ENCODE measurements around the gene NFKBIB. TPM values are rescaled to one million over a fixed set of nuclear protein-coding genes. Genes with fewer than 3 reads are reported as not detected.

The NFKBIB gene
- total RNA-seq, 1 experiment from 2014 or later = 29.8 TPM

DNA sequence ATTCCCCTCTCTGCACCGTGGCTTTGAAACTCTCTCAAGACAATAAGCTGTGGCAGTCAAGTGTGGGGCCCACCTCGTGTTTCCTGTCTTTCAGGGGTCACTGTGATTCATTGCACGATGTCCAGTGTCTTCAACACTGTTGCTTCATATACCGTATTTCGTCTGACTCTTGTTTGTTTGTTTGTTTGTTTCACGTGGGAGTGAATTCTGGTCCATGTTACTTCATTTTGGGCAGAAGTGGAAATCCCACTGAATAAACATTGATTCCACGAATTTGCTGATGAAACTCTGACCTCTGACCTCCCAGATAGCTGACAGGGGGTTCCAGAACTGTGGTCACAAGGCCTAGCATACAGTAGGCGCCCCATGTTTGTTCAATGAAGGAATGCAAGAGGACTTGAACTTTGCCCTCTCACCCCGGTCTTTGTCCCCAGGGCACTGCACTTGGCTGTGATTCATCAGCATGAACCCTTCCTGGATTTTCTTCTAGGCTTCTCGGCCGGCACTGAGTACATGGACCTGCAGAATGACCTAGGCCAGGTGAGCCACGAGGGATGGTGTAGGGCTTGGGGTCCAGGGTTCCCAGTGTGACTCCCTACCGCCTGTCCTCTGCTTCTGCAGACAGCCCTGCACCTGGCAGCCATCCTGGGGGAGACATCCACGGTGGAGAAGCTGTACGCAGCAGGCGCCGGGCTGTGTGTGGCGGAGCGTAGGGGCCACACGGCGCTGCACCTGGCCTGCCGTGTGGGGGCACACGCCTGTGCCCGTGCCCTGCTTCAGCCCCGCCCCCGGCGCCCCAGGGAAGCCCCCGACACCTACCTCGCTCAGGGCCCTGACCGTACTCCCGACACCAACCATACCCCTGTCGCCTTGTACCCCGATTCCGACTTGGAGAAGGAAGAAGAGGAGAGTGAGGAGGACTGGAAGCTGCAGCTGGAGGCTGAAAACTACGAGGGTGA lies 5.1 kb downstream of the NFKBIB start:
- Histone ChIP-seq H3K27ac (no peak overlapping the region), H3K9me3 (replicated peaks) (no peaks in the 10 kb centered on the region), H3K27me3 (replicated peaks) (no peaks in the 10 kb centered on the region), H3K4me3 (no peak overlapping the region), H3K4me1 (replicated peaks) (no peaks in the 10 kb centered on the region), H3K36me3 (peaks cover 27% of the 10 kb centered on the region)
- DNase-seq (ENCODE audit: low read depth in 1 of 2, low spot score in 2 of 2) = no peak

GRCh38 chr19:38905620-38906019 lies 5.9 kb downstream of the NFKBIB start:
- Histone ChIP-seq H3K4me1 (replicated peaks) (no peaks in the 10 kb centered on the region), H3K36me3 (peaks cover 27% of the 10 kb centered on the region), H3K4me3 (no peak overlapping the region), H3K27me3 (replicated peaks) (no peaks in the 10 kb centered on the region), H3K9me3 (replicated peaks) (no peaks in the 10 kb centered on the region), H3K27ac (no peak overlapping the region)
- no peak for DNase-seq (ENCODE audit: low read depth in 1 of 2, low spot score in 2 of 2)

- no peaks in the 10 kb centered on the region for H3K4me1 ChIP-seq (replicated peaks)
- H3K4me3 ChIP-seq = no peak overlapping the region
- no peaks in the 10 kb centered on the region for H3K9me3 ChIP-seq (replicated peaks)
- DNase-seq (ENCODE audit: low read depth in 1 of 2, low spot score in 2 of 2) = no peak
- H3K27me3 ChIP-seq (replicated peaks) = no peaks in the 10 kb centered on the region
- no peak overlapping the region for H3K27ac ChIP-seq
- peaks cover 27% of the 10 kb centered on the region for H3K36me3 ChIP-seq
These were observed 7.5 kb downstream of the NFKBIB start for GRCh38 chr19:38907227-38907626.

DNA sequence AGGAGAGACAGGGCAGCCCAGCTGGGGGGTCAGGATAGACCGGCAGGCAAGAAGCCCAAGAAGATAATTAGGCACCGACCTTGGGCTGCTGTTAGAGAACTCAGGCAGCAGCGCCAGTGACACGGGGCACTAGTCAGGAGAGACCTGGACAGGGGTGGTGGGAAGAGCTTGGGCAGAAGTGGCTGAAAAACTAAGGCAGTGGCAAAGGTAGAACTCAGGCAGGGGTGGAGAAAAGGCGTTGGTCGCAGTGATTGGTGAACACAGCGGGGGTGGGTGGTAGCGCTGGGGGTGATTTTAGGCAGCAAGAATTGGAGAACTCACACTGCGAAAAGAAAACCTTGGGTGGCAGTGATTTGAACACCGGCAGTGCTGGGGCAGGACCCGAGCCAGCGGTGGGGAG lies 7.9 kb downstream of the NFKBIB start:
- H3K4me3 ChIP-seq = no peak overlapping the region

GRCh38 chr19:38908911-38909310 lies 9.1 kb downstream of the NFKBIB start:
- Histone ChIP-seq H3K9me3 (replicated peaks) (no peaks in the 10 kb centered on the region), H3K4me1 (replicated peaks) (no peaks in the 10 kb centered on the region), H3K27me3 (replicated peaks) (no peaks in the 10 kb centered on the region), H3K36me3 (peaks cover 27% of the 10 kb centered on the region), H3K4me3 (no peak overlapping the region), H3K27ac (no peak overlapping the region)
- no peak for DNase-seq (ENCODE audit: low read depth in 1 of 2, low spot score in 2 of 2)

More for the DNA sequence above, 7.9 kb downstream of the NFKBIB start:
- no peaks in the 10 kb centered on the region for H3K9me3 ChIP-seq (replicated peaks)
- DNase-seq (ENCODE audit: low read depth in 1 of 2, low spot score in 2 of 2) = no peak
- H3K27ac ChIP-seq = no peak overlapping the region
- peaks cover 27% of the 10 kb centered on the region for H3K36me3 ChIP-seq
- H3K4me1 ChIP-seq (replicated peaks) = no peaks in the 10 kb centered on the region
- no peaks in the 10 kb centered on the region for H3K27me3 ChIP-seq (replicated peaks)

DNA sequence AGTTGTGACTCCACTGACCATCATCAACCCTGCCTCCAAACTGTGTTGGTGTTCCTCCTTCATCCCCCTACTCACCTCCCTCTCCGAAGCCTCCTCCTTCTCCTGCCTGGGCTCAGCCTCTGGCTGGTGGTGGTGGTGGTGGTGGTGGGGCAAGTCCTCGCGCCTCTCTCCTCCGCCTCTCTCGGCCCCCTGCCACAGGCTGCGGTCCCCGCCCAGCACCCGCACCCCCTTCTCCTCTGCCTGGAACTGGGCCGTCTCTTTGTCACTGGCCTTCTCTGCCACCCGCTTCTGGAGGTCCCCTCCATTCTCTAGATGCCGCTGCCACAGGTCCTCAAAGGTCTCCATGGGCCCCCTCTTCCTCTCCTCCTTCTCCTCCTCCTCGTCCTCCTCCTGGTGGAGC lies 10.7 kb downstream of the NFKBIB start:
- Histone ChIP-seq H3K4me1 (replicated peaks) (no peaks in the 10 kb centered on the region), H3K9me3 (replicated peaks) (no peaks in the 10 kb centered on the region), H3K36me3 (peaks cover 18% of the 10 kb centered on the region; the same call in 1 of the 2 replicates), H3K4me3 (no peak overlapping the region), H3K27me3 (replicated peaks) (no peaks in the 10 kb centered on the region), H3K27ac (no peak overlapping the region)
- DNase-seq (ENCODE audit: low read depth in 1 of 2, low spot score in 2 of 2) = no peak

GRCh38 chr19:38911388-38912001 lies 11.7 kb downstream of the NFKBIB start:
- H3K4me3 ChIP-seq = no peak overlapping the region
- no peak for DNase-seq (ENCODE audit: low read depth in 1 of 2, low spot score in 2 of 2)
- H3K9me3 ChIP-seq (replicated peaks) = no peaks in the 10 kb centered on the region
- H3K27ac ChIP-seq = no peak overlapping the region
- H3K27me3 ChIP-seq (replicated peaks) = no peaks in the 10 kb centered on the region
- H3K4me1 ChIP-seq (replicated peaks) = no peaks in the 10 kb centered on the region
- H3K36me3 ChIP-seq = peaks cover 13% of the 10 kb centered on the region; the same call in 1 of the 2 replicates

DNA sequence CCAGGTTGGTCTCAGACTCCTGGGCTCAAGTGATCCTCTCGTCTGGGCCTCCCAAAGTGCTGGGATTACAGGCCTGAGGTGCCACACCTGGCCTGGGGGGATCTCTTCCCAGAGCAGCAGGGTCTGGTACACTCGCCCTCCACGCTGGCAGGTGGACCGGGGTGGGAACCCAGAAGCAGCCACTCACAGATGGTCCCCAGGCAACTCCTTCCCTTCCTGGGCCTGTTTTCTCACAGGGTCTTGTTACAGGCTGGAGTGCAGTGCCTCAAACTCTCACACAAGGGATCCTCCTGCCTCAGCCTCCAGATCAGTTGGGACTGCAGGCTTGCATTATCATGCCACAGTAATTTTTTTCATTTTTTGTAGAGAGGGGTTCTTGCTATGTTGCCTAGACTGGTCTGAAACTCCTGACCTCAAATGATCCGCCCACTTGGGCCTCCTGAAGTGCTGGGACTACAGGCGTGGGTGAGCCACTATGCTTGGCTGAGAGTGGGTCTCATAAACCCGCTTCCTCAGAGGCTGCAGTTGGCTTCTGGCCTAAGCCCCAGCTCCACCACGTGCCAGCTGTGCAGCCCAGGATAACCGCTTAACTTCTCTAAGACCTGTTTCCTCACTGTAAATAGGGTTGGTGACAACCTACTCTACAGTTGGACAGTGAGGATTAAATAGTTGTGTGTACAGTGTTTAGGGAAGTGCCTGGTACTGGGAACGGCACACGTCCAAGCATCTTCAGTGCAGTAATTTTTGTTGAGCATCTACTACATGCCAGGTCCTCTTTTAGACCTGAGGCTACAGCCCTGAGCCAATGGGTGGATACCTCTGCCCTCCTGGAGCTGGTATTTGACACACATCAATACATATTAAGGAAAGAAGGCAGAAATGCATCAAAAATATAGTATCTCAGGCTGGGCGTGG lies 13.1 kb downstream of the NFKBIB start:
- no peak overlapping the region for H3K27ac ChIP-seq
- H3K4me1 ChIP-seq (replicated peaks) = no peaks in the 10 kb centered on the region
- DNase-seq (ENCODE audit: low read depth in 1 of 2, low spot score in 2 of 2) = no peak
- no peaks in the 10 kb centered on the region for H3K27me3 ChIP-seq (replicated peaks)
- no peaks in the 10 kb centered on the region for H3K9me3 ChIP-seq (replicated peaks)
- peaks cover 2% of the 10 kb centered on the region; the same call in 1 of the 2 replicates for H3K36me3 ChIP-seq
- no peak overlapping the region for H3K4me3 ChIP-seq

GRCh38 chr19:38913958-38914357 lies 14.2 kb downstream of the NFKBIB start:
- H3K9me3 ChIP-seq (replicated peaks) = no peaks in the 10 kb centered on the region
- H3K4me1 ChIP-seq (replicated peaks) = no peaks in the 10 kb centered on the region
- no peaks in the 10 kb centered on the region for H3K27me3 ChIP-seq (replicated peaks)
- no peak overlapping the region for H3K4me3 ChIP-seq
- H3K27ac ChIP-seq = no peak overlapping the region
- no peak for DNase-seq (ENCODE audit: low read depth in 1 of 2, low spot score in 2 of 2)
- H3K36me3 ChIP-seq = peaks cover under 1% of the 10 kb centered on the region; the same call in 1 of the 2 replicates

DNA sequence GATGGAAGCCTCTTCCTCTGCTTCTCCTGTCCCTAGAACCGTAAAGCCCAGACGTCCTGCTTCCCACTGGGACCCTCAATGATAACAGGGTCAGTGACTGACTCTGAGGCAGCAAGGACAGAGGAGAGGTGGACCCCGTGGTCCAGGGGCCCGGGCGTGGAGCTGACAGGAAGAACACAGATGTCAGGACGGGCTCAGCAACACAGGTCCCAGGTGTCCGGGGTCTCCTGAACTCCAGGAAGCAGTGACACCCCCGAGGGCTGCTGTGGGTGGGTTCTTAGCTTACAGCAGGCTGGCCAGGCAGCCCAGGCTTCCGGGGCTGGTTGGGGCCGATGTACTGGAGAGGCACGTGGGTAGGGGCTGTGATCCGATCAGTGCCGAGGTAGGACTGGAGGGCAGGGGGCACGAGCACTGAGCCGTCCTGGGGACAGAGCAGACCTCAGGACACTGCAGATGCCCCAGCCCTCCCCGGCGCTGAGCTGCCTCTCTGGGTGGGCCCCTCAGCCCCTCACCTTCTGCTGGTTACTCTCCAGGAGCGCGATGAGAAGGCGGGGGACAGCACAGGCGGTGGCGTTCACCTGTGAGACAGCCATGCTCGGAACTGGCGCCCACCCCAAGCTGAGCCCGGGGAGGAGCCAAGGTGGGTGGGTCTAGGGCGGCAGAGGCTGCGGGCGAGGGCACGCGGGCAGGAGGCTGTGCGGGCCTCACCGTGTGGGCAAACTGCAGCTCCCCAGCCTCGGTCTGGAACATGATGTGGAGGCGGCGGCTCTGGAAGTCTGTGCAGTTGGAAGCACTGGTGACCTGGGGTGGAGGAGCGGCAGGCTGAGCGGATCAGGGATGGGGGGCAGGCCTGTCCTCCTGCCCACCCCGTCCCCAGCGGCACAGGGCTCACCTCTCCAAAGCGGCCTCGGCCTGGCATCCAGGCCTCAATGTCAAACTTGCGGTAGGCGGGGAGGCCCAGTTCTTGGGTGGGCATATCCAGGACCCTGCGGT lies 15.9 kb downstream of the NFKBIB start:
- no peaks in the 10 kb centered on the region for H3K27me3 ChIP-seq (replicated peaks)
- no peak overlapping the region for H3K4me3 ChIP-seq
- no peaks in the 10 kb centered on the region; the same call in 1 of the 2 replicates for H3K36me3 ChIP-seq
- no peak for DNase-seq (ENCODE audit: low read depth in 1 of 2, low spot score in 2 of 2)
- no peak overlapping the region for H3K27ac ChIP-seq
- H3K9me3 ChIP-seq (replicated peaks) = no peaks in the 10 kb centered on the region
- no peaks in the 10 kb centered on the region for H3K4me1 ChIP-seq (replicated peaks)

- no peaks in the 10 kb centered on the region for H3K9me3 ChIP-seq (replicated peaks)
- H3K4me1 ChIP-seq (replicated peaks) = no peaks in the 10 kb centered on the region
- no peak overlapping the region for H3K4me3 ChIP-seq
- H3K36me3 ChIP-seq = peaks cover 3% of the 10 kb centered on the region; the same call in 1 of the 2 replicates
- no peak for DNase-seq (ENCODE audit: low read depth in 1 of 2, low spot score in 2 of 2)
- no peaks in the 10 kb centered on the region for H3K27me3 ChIP-seq (replicated peaks)
- no peak overlapping the region for H3K27ac ChIP-seq
These were observed 17.7 kb downstream of the NFKBIB start for GRCh38 chr19:38917516-38917915.

- Histone ChIP-seq H3K4me3 (no peak overlapping the region), H3K9me3 (replicated peaks) (no peaks in the 10 kb centered on the region), H3K27ac (no peak overlapping the region), H3K4me1 (replicated peaks) (no peaks in the 10 kb centered on the region), H3K36me3 (peaks cover 3% of the 10 kb centered on the region; the same call in 1 of the 2 replicates), H3K27me3 (replicated peaks) (no peaks in the 10 kb centered on the region)
- no peak for DNase-seq (ENCODE audit: low read depth in 1 of 2, low spot score in 2 of 2)
These were observed 18.2 kb downstream of the NFKBIB start for GRCh38 chr19:38917921-38918491.

Data from SJSA1 (cell line).